NCI-H146 (cell line): ENCODE measurements around the gene OCA2.

ENCODE experiments used
- DNase-seq: peaks from one replicate; lab custom pipeline; 2025; lab: John Stamatoyannopoulos, UW

Gene OCA2

DNA sequence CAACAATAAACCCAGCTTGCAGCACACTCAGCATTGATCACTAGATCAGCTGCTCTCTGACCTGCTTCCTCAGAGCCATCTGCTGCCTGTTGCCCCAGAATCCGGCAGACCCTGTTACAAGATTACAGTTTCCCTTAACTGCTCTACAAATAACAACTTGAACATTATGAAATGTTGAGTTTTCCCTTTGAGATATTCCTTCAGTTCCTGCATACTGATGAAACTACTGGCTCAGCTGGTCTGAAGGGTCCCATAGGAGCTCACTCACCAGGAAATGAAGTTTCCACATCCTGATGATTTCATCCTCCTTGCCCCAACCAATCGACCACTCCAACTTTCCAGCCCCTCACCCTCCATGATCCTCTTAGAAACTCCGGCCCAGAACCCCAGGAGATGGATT is 281.9 kb downstream of the OCA2 start:
- DNase-seq = no peak

DNA sequence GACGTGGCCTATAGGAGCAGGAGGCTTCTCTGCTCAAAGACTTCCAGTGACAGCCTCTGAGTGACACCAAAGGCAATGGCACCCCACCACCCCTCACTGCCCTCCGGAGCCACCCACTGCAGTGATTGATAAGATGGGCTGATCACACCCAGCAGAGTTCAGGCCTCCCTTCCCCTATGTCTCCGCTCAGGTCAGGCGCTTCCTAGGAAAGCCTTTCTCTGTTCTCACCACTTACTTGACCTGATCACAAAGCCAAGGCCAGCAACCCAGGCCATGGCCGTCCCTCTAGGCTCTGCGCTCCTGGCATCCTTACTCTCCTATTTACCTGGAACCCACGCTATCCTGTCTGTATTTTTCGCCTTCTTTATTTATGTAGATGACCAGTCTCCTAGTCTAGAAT is 282.3 kb downstream of the OCA2 start:
- no peak for DNase-seq

DNA sequence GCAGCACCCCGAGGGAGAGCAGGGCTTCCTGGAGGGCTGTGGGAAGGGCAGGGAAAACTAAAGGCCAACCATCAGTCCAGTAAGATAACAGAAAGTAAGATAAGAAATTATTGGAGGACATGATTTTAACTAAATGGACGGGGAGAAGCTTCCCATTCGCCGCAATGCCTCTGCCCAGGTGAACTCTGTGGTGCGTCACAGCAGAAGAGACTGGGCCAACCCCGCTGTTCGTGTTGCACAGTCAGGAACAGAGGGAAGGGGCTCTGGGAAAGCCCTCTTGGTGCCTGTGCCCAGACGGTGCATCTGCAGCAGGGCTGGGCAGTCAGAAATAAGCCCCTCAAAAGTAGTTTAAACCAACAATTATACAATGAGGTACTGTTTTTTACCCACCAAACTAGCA is 284.1 kb downstream of the OCA2 start:
- DNase-seq = no peak

DNA sequence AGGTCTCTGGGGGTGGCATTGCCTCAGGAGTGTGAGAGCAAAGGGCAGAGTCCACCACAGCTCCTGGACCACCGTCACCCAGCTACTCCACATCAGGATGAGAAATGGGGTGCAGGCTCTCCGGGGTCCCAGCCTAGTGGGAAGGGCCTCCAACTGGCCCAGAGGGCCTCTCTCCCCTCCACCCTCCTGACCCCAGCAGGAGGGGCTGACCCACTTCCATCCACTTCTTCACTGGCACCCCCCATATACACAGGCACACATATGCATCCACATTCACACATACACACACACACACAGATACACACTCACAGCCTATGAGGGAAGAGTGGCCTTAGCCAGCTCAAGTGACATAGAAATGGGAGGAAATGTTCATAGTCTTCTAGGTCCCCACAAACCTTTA is 286.0 kb downstream of the OCA2 start:
- DNase-seq = no peak

DNA sequence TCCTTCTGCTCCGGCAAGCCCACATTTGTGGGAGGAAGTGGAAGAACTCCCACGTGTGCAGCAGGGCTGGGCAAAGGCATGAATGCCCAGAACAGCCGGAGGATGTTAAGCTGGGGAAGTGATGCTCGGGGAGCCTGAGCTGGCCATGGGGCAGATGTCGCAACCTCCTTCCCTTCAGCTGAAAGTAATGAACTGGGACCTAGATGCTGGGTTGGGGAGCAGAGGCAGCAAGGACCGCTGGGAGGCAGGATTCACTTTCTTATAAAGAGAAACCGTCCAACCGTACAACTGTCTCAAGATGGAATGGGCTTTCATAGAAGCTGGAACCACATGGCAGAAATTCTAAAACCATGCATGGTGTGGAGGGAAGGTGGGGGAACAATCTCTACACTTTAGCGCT is 290.9 kb downstream of the OCA2 start:
- no peak for DNase-seq

DNA sequence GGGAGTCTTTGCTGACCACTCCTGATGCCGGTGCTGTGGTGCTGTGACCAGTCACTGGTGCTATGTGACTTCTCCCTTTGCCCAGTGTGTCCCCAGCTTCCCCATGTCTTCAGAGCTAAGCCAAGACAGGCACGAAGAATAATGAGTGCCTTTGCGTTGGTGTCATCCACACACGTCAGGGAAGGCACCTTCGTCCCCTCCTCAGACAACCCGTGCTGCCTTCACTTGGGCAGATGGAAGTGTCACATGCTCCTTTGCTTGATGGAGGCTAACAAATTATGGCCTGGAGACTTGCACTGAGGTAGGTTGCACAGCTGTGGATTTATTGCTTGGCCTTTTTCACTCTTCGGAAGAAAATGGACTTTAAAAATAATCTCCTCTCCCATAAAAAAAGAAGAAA is 291.8 kb downstream of the OCA2 start:
- no peak for DNase-seq

DNA sequence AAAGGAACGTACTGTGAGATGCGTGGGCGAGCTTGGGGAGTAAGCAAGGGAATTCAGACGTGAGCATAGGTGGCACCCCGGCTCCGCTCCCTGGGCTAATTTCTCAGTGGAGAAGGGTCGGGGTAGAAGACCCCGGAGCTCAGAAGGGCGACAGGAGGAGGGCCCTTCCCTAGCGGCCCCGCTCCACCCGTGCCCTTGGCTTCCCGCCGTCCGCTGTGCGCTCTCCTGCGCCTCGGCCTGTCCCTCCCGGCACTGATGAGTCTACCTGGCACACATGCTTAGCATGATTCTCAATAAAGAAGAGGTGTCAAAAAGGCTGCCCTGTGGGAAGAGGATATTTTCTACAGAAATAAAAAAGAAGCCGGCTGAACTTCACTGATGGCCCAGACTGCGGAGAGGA is 292.7 kb downstream of the OCA2 start:
- no peak for DNase-seq

DNA sequence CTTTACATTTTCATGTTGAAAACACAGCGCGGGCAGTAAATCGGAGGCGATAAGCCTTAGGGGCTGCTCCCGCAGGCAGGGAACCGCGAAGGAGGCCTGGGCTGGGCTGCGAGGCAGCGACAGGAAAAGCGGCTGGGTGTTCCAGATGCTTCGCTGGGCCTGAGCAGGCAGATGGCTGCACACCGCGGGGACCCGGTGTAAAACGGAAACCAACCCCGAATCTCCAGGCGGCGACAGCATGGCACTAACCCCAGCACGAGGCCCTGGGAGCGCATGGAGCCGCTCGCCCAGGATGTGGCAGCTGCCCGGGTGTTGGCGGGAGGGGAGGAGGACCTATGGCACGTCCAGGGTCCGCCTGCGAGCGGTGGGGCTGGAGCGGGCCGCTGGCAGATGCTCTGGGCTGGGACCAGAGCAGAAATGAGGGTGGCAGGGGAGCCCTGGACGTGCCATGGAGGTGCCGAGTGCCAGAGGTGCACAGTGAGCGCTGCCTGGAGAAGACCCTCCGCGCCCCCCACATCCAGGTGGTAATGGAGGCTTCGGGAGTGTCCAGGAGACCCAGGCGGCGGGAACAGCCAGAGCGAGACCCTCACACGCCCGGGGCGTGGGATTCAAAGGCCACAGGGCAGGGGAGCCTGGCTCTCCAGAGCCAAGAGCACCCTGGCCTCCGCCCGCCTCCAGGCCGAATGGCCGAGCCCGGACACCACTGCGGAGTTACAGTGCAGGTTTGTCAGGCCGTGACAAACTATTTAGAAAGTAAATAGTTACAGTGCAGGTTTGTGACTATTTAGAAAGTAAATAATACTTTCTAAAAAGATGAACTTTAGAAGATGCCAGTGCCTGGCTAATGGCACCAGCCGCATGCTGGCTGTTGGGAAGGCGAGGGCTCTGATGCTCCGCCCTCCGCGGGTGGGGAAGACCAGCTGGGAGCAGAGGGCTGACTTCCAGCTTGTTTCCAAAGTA is 293.6 kb downstream of the OCA2 start:
- no peak for DNase-seq

DNA sequence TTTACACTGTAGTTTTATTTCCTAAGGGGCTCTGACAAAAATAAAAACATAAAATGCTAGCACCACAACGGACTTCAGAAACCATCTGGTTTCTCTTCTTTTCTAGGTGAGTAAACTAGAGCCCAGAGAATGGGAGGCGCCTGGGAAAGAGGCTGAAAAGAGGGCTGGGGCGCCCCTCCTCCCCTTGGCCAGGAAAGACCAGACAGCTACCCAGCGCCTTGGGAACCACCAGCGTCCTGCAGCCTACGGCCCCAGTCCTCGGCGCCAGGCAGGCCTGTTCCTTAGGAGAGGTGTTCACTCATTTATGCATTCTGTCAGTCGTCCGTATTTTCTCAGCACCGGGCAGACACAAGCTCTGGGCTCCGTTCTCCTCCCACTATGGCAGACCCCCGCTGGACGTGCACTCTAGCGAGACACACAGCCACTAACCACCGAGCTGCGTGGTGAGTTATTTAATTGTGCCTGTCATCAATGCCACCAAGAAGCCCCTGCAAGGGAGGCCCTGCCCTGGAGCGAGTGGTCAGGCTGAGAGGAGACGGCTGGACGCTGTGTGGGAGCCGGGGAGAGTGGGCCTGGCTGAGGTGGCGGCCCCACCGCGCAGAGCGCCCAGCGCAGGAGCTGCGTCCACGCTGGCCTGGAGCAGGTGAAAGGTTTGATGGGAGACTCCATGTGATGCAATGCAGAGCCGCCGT is 294.4 kb downstream of the OCA2 start:
- no peak for DNase-seq

DNA sequence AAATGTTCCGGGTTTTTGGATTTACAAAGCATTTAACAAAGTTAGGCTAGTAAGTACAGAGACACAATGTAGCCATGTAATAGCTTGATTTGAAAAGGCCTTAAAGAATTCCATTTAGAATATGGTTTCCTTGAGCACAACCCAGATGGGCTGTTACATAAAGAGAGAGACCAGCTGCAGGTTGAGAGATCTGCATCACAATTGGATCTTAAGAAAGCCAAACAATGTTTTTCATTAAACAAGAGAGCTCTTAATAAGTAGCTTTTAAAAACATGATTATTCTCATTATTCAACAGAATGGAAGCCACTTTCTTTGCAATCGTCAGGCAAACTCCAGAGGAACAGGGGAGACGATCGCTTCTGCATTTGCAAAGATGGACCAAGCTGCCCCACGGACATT is 300.3 kb downstream of the OCA2 start:
- no peak for DNase-seq

DNA sequence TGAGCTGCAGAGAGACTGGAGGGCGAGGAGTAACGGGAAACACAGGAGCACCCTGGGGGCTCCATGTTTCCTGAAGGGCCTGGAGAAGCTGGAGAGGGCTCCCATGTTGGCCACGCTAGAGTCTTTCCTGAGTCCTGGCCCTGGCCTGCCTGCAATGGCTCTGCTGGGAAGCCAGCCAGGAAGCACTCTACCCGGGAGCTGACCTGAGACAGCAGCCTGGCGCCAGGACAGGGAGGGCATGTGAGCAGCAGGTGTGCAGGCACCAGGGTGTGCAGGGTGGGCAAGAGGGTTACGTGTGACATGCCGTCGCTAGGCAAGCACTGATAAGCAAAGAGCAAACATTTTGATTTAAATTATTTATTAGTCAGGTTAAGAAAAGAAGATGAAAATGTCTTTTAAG is 301.4 kb downstream of the OCA2 start:
- no peak for DNase-seq

DNA sequence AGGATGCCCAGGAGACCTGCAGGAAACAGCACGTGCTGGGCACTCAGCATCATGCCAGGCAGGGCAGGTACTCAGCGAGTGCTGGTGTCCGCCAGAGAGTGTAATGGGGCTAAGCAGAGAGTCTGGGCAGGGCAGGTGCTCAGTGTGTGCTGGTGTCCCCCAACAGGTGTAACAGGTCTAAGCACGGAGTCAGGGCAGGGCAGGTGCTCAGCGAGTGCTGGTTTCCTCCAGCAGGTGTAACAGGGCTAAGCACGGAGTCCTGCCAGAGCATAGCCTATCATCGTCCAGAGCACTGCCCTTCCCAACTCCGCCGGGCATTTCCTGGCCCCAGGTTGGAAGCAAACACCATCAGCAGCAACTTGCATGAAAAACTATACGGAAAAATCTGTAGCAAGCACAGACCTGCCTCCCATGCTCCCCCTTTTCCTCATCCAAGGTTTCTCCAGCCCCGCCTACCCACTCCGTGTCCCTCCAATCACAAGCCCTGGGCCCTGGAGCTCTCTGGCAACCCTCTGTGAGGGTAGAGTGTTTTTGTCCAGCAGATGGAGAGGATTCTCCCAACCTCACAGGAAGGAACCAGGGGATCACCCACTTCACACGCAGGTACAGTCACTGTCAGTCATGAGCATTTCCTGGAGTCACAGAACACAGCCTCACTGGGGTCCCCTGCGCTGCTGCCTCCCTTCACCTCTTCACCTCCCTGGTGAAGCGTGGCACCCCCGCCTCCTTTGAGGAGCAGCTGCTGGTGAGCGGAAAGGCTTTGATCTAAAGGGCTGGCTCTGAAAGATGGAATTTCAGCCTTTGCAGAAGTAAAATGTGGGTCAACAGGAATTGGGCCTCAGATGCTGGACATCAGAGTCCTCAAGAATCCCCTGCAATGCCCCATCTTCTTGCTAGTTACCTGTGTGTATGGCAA is 302.5 kb downstream of the OCA2 start:
- peak; percentile 62 for DNase-seq

DNA sequence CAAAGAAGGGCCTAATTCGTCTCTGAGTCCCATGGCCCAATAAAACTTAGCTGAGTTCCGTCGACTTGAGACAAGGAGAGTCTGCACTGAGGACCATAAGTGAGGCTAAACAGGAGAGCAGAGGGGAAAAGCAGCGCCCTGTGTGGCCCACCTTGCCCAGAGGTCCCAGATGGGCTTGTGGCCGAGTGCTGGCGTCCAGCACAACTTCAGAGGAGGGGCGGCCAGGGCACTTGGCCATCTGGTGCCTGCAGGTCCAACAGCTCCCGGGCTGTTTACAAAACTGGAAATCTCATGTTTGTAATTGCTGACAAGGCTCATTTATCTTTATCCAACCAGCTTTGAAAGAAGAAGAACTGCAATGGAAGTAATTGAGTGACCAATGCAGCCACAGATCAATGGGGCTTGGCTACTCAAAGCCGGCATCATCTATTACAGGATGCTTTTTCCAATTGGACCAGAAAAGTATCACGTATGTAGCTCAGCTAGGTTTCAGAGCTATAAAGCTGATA is 306.3 kb downstream of the OCA2 start:
- no peak for DNase-seq

DNA sequence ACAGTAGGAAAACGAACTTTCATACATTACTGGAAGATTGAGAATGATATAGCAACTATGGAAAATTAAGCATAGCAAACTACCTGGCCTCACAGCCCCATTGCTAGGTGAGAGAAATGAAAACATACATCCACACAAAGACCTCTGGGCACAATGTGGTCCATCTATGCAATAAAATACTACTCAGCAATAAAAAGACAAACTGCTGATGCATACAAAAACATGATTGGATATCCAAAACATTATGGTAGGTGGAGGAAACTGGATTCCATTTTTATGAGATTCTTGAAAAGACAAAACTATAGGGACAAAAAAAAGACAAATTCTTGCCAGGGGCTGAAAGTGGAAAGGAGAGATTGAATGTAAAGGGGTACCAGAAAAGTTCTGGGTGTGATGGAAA is 308.8 kb downstream of the OCA2 start:
- no peak for DNase-seq

DNA sequence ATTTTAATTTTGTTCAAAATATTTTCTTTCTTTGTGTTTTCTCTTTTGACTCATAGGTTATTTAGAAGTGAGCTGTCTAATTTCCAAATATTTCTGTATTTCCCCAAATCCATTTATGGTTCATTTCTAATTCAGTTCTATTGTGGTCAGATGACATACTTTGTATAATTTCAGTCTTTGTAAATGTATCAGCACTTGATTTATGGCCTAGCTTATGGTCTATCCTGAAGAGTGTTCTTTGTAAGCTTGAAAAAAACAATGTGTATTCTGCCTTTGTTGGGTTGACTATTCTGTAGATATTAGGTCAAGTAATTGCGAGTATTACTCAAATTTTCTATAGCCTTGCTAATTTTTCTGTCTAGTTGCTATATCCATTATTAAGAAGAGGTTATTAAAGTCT is 311.2 kb downstream of the OCA2 start:
- DNase-seq = no peak

DNA sequence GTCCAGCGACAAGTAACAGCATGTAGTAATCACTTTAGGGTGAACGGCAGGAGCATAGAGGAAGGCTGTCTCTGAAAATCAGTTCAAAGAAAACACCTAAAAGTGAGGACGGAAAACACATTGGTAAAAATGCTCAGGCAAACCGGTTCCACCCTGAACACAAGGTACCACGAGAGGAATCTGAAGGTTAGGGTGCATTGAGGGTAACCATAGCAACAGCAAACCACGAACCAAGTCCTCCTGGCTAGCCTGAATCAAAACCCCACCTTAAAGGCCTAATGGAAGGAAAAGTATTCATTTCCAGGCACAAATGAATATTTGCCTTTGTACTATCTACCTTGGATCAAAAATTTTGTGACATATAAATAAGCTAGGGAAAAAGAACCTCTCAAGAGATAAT is 315.0 kb downstream of the OCA2 start:
- DNase-seq = no peak

DNA sequence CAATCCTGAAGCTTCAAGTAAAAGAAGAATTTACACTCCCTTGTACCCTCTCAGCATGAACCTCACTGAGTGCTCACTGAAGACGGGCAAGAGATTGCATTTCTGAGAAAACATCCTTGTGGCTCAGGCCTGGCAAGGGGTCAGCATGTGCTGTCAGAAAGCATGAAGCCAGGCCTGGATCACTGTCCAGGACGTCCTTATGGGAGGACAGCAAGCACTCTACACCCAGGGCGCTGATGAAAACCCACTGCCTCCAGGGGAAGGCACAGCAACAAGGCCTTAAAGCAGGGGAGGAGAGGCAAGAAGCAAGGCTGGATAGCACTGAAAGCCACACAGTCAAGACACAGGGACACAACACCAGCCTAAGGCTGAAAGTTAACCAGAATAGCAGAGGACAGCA is 315.4 kb downstream of the OCA2 start:
- DNase-seq = no peak

DNA sequence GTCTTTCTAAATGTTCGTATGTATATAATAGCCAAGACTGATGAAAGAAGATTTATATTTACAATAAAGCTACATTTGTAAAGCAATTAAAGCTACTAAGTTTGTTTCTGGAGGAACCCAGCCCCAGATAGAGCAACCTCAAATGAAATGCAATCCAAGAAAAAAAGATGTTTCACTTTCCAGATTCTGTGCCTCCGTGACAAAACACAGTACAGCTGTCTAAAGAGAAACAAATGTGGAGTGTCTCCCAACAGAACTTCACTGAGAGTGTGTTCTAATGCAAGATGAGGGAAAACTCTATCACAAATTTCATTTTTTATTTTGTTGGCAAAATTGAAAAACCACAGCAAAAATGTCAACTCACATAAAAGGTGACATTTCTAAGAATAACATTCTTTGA is 317.0 kb downstream of the OCA2 start:
- no peak for DNase-seq

DNA sequence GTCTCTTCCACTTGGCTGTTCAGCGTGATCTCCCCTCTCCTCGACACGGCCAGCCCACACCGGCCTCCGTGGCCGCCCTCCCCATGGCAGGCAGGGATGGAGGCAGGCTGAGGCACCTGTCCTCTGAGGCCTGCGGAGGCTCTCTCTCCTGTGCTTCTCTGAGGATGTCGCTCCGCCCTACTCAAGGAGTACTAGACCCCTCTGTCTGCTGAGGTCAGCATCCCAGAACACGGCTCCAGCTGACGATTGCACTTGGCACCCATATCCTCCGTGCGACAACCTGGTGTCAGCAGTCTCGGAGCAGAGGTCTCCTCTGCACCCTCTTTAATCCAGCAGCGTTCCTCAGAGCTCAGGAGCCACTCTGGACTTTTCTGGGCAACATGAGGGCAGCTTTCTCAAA is 322.6 kb downstream of the OCA2 start:
- DNase-seq = no peak

DNA sequence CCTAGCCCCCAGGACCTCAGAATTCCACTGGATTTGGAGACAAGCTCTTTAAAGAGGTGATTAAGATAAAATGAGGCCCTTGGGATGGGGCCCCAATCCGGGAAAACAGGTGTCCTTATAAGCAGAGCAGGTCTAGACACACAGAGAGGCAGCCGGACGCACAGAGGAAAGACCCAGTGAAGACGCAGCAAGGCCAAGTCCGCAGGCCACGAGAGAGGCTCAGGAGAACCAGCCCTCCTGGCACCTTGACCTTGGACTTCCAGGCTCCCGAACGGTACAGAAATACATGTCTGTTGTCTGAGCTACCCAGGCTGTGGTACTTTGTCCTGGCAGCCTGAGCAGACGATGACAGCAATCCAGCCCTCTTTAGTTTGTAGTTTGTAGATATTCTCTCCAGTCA is 324.5 kb downstream of the OCA2 start:
- DNase-seq = no peak

DNA sequence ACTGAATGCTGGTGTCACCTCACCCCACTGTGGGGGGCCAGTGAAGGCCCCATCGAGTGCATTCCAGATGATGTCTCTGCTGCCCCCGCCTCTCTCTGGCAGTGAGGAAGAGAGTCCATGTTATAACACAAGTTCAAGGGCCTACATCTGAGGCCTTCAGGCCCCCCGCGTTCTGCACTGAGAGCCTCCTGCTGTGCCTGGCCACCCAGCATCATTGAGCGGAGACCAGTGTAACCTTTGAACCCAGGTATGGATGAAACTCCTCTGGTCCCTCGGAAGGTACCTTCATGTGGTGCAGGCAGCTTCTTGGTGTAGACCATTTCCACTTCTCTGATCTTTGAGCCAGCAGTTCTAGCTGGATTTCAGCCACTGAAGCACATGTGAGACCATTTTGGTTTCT is 324.9 kb downstream of the OCA2 start:
- DNase-seq = no peak

DNA sequence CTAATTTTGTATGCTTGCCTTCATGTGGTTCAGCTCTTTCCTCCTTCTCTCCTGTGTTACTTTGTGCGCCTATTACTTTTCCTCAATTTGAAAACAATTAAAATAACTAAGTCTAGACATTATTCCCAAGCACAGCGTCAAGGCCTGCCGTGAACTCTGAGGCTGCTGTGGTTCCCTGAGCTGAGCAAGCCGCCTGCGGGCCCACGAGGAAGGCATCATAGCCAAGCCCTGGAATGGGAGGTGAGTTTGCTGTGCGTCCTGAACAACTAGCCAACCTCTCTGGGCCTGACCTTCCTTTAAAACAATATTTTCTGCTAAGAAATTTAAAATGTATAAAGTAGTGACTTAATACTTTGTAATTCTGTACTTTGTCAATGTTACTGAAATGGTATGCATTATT is 327.2 kb downstream of the OCA2 start:
- DNase-seq = no peak
